Calu3 (cell line): ENCODE results near the gene CELF5. TPM values are rescaled to one million over a fixed set of nuclear protein-coding genes. Genes with fewer than 3 reads are reported as not detected.

Source experiments
- BruUV-seq: library from RNA; stranded (reverse); fragments of 400-500 nt; replicated peaks from 2 replicates; lab custom pipeline; 2021; lab: Mats Ljungman, UMichigan
- CTCF ChIA-PET: fragments of 300-600 bp; sonication (Branson Sonifier 250); formaldehyde crosslinking; loops from one replicate; lab custom pipeline; 2022; ENCODE audit warnings: antibody characterized with exemption; lab: Charles Lee
- DNase-seq: peaks from one replicate; pipeline ENCODE4 v3.0.0; 2022
- H3K27ac Mint-ChIP-seq: one replicate; pipeline ENCODE4 v1.8.0; 2022; ENCODE audit warnings: mixed read lengths; ENCODE audit not compliant: unreplicated experiment
- H3K27me3 Mint-ChIP-seq: one replicate; pipeline ENCODE4 v1.8.0; 2022; ENCODE audit warnings: mixed read lengths; ENCODE audit not compliant: unreplicated experiment
- H3K36me3 Mint-ChIP-seq: one replicate; pipeline ENCODE4 v1.8.0; 2022; ENCODE audit warnings: mild to moderate bottlenecking, moderate library complexity, mixed read lengths; ENCODE audit not compliant: insufficient read depth, unreplicated experiment
- H3K4me1 Mint-ChIP-seq: one replicate; pipeline ENCODE4 v1.8.0; 2022; ENCODE audit warnings: mild to moderate bottlenecking, low read depth, mixed read lengths; ENCODE audit not compliant: unreplicated experiment
- H3K4me3 Mint-ChIP-seq: one replicate; pipeline ENCODE4 v1.8.0; 2022; ENCODE audit warnings: mild to moderate bottlenecking, low read depth, moderate library complexity, mixed read lengths; ENCODE audit not compliant: unreplicated experiment
- H3K9me3 Mint-ChIP-seq: one replicate; pipeline ENCODE4 v1.8.0; 2022; ENCODE audit warnings: low read depth, mixed read lengths; ENCODE audit not compliant: unreplicated experiment
- CTCF ChIP-seq: fragments of 200-600 bp; IDR thresholded peaks from one replicate; pipeline ENCODE4 v1.8.0; 2022; ENCODE audit warnings: antibody characterized with exemption; ENCODE audit not compliant: unreplicated experiment
- intact Hi-C: fragments of 100-400 bp; cut with micrococcal nuclease; formaldehyde crosslinking; loops from one replicate; pipeline ENCODE4 v1.10.0; 2022; ENCODE audit not compliant: unreplicated experiment
- total RNA-seq: library from RNA; stranded (reverse); gene quantifications from 2 replicates; pipeline ENCODE4 v1.2.3, GENCODE V29; 2022

CELF5 gene
- total RNA-seq, 1 experiment from 2014 or later, result 0.40 TPM

DNA sequence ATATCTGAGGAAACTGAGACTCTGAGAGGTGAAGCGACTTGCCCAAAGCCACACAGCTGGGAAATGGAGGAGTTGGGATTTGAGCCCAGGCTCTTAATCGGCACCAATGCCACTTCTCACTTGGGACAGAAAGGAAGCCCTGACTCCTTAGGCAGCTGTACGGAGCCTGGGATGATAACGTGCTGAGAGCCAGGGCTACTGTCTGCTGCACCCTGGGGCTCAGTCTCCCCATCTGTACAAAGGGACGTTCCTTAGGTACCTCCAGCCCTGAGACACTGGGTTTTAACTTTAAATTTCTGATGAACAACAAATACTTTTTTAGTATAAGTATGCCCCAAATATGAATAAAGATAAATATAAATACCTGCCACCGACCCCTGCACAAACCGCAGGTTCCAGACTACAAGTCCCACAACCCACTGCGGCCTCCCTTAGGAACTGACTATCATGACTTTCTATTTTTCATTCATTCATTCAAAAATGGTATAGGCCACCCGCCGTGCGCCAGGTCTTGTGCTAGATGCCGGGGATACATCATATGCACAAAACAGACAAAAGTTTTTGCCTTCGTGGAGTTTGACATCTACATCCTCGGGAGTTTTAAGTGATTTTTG is 39.5 kb upstream of the CELF5 start:
- no peak for TF ChIP-seq CTCF
- intact Hi-C loops, result no loop called here
- no TSS peak for BruUV-seq
- CTCF ChIA-PET, result interaction anchor here (0.5 kb wide), 1 partner anchor 91 kb away, joined by 3 read pairs; no protein-coding TSS in a partner anchor
- Mint-ChIP-seq H3K9me3 (no peaks in the 10 kb centered on the region), H3K27ac (peak overlapping the region; percentile 68), H3K27me3 (no peaks in the 10 kb centered on the region), H3K4me1 (peaks cover 17% of the 10 kb centered on the region), H3K4me3 (peak overlapping the region; percentile 93), H3K36me3 (peaks cover 21% of the 10 kb centered on the region)
- DNase-seq, result peak; percentile 51

- Mint-ChIP-seq H3K4me3 (peak within 1 kb of the TSS; percentile 93), H3K9me3 (no peaks in the 10 kb centered on the region), H3K36me3 (peaks cover 21% of the 10 kb centered on the region), H3K4me1 (peaks cover 17% of the 10 kb centered on the region), H3K27me3 (no peaks in the 10 kb centered on the region), H3K27ac (peak within 1 kb of the TSS; percentile 90)
- intact Hi-C loops, result no loop called here
- TF ChIP-seq CTCF, result no peak
- CTCF ChIA-PET, result interaction anchor here (0.5 kb wide), 1 partner anchor 90 kb away, joined by 3 read pairs; no protein-coding TSS in a partner anchor
- DNase-seq, result peak; percentile 91
- no TSS peak for BruUV-seq
These were observed 38.9 kb upstream of the CELF5 start, which contains the start of gene NCLN for GRCh38 chr19:3185461-3186159. TSS of gene NCLN (plus strand) at chr19:3185930. CDS start at chr19:3186031, 101 bp downstream.

GRCh38 chr19:3186160-3186688 is 38.2 kb upstream of the CELF5 start:
- TF ChIP-seq CTCF, result no peak
- peak overlapping the region; percentile 90 for H3K27ac Mint-ChIP-seq
- H3K27me3 Mint-ChIP-seq, result no peaks in the 10 kb centered on the region
- no TSS peak for BruUV-seq
- intact Hi-C loops, result no loop called here
- DNase-seq, result no peak
- H3K4me1 Mint-ChIP-seq, result peaks cover 17% of the 10 kb centered on the region
- no peaks in the 10 kb centered on the region for H3K9me3 Mint-ChIP-seq
- CTCF ChIA-PET, result interaction anchor here (0.6 kb wide), 1 partner anchor 55 kb away, joined by 3 read pairs; no protein-coding TSS in a partner anchor
- H3K36me3 Mint-ChIP-seq, result peaks cover 21% of the 10 kb centered on the region
- H3K4me3 Mint-ChIP-seq, result peak overlapping the region; percentile 93

GRCh38 chr19:3186891-3187661 is 37.4 kb upstream of the CELF5 start:
- BruUV-seq, result TSS peak; percentile 29
- Mint-ChIP-seq H3K27ac (peak overlapping the region; percentile 90), H3K4me1 (peaks cover 17% of the 10 kb centered on the region), H3K4me3 (peak overlapping the region; percentile 93), H3K27me3 (no peaks in the 10 kb centered on the region), H3K9me3 (no peaks in the 10 kb centered on the region), H3K36me3 (peaks cover 21% of the 10 kb centered on the region)
- no peak for TF ChIP-seq CTCF
- CTCF ChIA-PET, result interaction anchor here (0.6 kb wide), 1 partner anchor 56 kb away, joined by 3 read pairs; no protein-coding TSS in a partner anchor
- intact Hi-C loops, result no loop called here
- DNase-seq, result no peak
